GM19240 (cell line): Measurements from ENCODE around the gene MAG.
A peak's percentile ranks its signal among the peaks of the same experiment; 100 is the strongest.

Source experiments
- DNase-seq: peaks from one replicate; pipeline ENCODE4 v3.0.0; 2011; ENCODE audit warnings: low spot score; ENCODE audit not compliant: insufficient read length

Gene MAG

DNA sequence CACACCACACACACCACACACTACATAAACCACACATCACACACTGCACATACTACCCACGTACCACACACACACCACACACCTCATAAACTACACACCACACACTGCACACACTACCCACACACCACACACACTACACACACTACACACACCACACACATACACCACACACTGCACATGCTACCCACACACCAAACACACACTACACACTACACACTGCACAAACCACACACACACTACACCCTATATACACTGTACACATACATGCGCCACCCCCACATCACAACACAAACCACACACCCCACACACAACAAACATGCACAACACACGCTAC is 5.5 kb downstream of the MAG start:
- DNase-seq = no peak

- DNase-seq = no peak
Observed at GRCh38 chr19:35297922-35298321, 6.0 kb downstream of the MAG start.

DNA sequence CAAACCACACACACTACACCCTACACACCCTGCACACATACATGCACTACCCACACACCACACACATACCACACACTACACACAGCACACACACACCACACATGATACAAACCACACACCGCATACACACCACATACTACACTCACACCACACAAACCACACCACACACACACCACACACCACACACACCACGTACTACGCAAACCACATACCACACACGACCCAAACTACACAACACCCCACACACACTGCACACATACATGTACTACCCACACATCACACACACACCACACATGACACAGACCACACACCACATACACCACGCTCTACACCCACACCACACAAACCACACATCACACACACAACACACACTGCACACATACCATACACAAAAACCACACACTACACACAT is 6.6 kb downstream of the MAG start:
- DNase-seq = no peak

DNA sequence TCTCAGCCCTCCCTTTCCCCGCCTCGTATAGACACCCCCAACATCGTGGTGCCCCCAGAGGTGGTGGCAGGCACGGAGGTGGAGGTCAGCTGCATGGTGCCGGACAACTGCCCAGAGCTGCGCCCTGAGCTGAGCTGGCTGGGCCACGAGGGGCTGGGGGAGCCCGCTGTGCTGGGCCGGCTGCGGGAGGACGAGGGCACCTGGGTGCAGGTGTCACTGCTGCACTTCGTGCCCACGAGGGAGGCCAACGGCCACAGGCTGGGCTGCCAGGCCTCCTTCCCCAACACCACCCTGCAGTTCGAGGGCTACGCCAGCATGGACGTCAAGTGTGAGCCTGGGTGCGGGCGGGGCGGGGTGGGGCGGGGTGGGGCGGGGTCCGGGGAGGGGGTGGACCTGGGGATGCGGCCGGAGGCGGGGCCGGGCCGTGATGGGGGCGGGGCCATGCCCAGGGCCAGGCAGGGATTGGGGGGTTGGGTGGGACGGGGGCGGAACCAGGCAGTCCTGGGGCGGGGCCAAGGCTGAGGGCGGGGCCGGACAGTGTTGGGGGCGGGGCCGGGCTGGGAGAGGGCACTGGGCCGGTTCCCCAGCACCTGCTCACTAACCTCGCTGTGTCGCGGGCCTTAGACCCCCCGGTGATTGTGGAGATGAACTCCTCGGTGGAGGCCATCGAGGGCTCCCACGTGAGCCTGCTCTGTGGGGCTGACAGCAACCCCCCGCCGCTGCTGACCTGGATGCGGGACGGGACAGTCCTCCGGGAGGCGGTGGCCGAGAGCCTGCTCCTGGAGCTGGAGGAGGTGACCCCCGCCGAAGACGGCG is 7.8 kb downstream of the MAG start:
- DNase-seq = no peak

- no peak for DNase-seq
Observed at GRCh38 chr19:35300339-35300649, 8.3 kb downstream of the MAG start.

- DNase-seq = no peak
Observed at GRCh38 chr19:35301961-35302360, 10.0 kb downstream of the MAG start.

DNA sequence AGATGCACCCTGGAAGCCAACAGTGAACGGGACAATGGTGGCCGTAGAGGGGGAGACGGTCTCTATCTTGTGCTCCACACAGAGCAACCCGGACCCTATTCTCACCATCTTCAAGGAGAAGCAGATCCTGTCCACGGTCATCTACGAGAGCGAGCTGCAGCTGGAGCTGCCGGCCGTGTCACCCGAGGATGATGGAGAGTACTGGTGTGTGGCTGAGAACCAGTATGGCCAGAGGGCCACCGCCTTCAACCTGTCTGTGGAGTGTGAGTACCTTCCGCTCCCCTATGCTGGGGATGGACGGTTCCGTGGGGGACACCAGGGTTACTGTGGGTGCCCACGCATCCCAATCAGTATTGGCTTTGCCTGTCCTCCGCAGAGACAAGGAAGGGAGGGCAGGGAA is 10.5 kb downstream of the MAG start:
- no peak for DNase-seq

- DNase-seq = no peak
Observed at GRCh38 chr19:35303357-35303915, 11.5 kb downstream of the MAG start.

GRCh38 chr19:35304036-35304435 is 12.1 kb downstream of the MAG start:
- DNase-seq = no peak

DNA sequence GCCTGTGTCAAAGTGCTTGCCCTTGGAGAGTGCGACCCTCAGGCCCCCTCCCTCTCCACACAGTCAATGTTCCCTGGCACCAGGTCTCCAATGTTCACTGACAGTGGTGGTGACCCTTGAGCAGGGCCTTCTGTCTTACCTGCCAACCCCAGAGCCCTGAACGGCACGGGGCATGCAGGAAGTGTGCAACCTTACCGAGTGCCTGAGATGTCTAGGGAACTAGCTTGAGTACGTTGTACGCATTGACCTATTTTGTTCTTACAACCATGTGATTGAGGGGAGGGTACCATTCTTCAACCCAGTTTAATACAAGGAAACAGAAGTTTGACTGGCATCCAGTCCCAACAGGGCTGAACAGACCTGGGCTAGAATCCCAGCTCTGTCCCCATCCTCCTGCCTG is 13.2 kb downstream of the MAG start:
- DNase-seq = no peak

DNA sequence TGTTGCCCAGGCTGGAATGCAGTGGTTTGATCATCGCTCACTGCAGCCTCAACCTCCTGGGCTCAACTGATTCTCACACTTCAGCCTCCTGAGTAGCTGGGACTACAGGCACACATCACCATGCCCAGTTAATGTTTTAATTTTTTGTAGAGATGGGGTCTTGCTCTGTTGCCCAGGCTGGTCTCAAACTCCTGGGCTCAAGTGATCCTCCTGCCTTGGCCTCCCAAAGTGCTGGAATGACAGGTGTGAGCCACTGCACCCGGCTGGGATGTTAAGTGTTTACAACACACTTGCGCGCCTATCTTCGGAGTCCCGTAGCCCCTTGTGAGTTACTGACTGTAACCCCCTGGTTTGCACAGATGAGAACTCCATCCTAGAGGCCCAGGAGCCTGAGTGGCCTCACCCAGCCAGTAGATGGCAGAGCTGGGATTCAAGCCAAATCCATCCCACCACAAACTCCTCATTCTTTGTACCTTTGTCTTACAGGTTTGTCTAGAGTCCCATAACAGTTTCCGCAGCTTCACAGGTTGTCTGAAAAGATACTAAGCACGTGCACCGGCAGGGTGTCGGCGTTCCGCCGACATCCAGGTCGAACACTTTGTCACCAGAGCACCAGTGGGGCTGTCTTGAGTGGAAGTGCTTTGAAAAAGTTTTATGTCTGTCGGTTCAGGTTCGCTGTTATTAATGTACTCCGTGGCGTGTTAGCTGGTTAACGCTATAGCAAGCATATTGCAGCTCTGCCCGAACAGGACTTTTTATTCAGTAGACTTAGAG is 14.7 kb downstream of the MAG start:
- DNase-seq = peak; percentile 55

DNA sequence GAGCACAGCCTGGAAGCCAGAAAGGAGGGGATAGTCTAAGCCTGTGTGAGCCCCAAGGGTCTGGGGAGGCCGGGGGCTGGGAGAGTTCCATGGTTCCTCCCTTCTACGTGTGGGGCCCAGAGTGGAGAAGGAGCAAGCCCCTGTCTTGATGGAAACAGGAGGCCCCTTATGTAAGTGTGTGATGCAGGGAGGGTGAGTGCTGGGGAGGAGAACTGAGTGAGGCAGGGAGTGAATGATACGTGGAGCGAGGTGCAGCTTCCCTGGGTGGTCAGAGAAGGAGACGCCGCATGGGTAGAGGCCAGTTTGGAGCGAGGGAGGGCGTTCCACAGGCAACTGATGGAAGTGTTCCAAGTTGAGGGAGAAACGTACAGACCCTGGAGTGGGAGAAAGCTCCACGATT is 16.0 kb downstream of the MAG start:
- no peak for DNase-seq

DNA sequence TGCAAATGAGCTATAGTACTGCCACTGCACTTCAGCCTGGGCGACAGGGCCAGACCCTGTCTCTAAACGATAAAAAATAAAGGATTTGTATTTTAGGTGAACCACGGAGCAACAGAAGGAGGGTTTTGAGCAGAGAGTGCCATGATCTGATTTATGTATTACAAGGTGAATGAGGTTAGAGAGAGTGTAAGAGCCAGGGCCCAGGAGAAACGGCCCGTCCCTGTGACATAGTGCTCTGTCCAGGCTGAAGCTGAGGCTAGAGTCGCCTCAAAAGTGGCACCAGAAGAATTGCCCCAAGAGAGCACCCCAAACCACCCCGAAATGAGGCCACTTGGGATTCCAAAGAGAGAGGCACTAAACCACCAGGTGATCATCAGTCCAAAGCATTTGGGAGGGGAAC is 16.9 kb downstream of the MAG start:
- no peak for DNase-seq

- DNase-seq = no peak
Observed at GRCh38 chr19:35309481-35310279, 17.7 kb downstream of the MAG start.

DNA sequence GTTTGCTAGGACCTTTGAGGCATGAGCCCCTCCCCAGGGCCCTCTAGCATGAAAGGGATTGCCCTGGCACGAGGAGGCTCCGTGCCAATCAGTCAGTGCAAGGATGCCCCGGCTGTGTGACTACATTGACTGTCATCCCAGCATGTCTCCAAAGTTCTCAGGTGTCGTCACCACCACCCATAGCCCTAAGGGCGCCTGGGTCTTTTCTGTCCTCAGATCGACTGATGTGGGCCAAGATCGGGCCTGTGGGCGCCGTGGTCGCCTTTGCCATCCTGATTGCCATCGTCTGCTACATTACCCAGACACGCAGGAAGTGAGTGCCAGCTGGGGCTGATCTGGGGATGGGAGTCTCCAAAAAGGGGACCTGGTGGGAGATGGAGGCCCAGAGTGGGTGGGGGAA is 18.4 kb downstream of the MAG start:
- no peak for DNase-seq

GRCh38 chr19:35310811-35311465 is 19.0 kb downstream of the MAG start:
- no peak for DNase-seq

DNA sequence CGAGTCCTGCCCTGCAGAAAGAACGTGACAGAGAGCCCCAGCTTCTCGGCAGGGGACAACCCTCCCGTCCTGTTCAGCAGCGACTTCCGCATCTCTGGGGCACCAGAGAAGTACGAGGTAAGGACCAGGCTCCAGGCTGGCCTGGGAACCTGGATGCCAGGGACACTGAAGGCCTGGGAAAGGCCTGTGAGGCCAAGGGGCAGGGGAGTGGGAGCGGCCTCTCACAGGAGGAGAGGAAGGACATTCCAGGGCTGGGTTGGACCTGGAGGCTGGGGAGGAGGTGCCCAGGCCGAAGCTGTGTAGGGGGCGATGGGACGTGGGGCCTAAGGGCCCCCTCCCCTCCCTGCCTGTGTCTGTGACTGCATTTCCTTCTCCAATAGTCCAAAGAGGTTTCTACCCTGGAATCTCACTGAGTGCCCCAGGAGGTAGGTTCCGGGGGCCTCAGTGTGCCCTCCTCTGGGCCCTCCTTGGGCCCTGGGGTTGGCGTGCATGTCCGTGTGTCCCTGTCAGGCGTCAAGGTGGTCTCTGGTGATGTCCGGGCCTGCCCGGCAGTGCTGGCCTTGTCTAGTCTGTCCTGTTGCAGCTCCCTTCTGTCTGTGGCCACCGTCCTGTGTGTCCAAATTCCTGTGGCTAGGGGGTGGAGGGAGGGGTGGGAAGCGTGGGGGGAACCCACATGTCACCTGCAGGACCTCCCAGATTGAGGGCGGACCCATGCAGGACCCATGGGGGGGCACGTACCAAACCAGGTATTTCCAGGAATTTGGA is 20.1 kb downstream of the MAG start:
- DNase-seq = no peak

GRCh38 chr19:35313587-35313986 is 21.6 kb downstream of the MAG start:
- no peak for DNase-seq

- DNase-seq = no peak
Observed at GRCh38 chr19:35314031-35314430, 22.1 kb downstream of the MAG start.

- DNase-seq = no peak
Observed at GRCh38 chr19:35314858-35315470, 23.0 kb downstream of the MAG start.
